ENCODE results near the gene SLC25A25.
"Not testable (repeated sequence)": the region's sequence is repeated elsewhere in the genome, so short reads cannot be mapped to it uniquely, and the experiment has no call there.

The SLC25A25 gene

GRCh38 chr9:128129976-128130590 is 62.1 kb downstream of the SLC25A25 start:
- DNase-seq; in situ Hi-C loops (cut with HindIII; ENCODE audit: low pct_ligation_motif_present, low pct_unique_long_range_greater_than_20kb, low sequenced_read_pairs): not testable (repeated sequence)

GRCh38 chr9:128130651-128131050 is 62.6 kb downstream of the SLC25A25 start:
- in situ Hi-C loops (cut with HindIII; ENCODE audit: low pct_ligation_motif_present, low pct_unique_long_range_greater_than_20kb, low sequenced_read_pairs); DNase-seq: not testable (repeated sequence)

- DNase-seq; in situ Hi-C loops (cut with HindIII; ENCODE audit: low pct_ligation_motif_present, low pct_unique_long_range_greater_than_20kb, low sequenced_read_pairs): not testable (repeated sequence)
Measured at GRCh38 chr9:128131346-128131745, 63.3 kb downstream of the SLC25A25 start.

GRCh38 chr9:128132139-128132538 is 64.1 kb downstream of the SLC25A25 start:
- in situ Hi-C loops (cut with HindIII; ENCODE audit: low pct_ligation_motif_present, low pct_unique_long_range_greater_than_20kb, low sequenced_read_pairs) = not testable (repeated sequence)
- DNase-seq = peak; percentile 57

- in situ Hi-C loops (cut with HindIII; ENCODE audit: low pct_ligation_motif_present, low pct_unique_long_range_greater_than_20kb, low sequenced_read_pairs); DNase-seq: not testable (repeated sequence)
Measured at GRCh38 chr9:128135561-128135960, 67.5 kb downstream of the SLC25A25 start.

- peak; percentile 88 for DNase-seq
- in situ Hi-C loops (cut with HindIII; ENCODE audit: low pct_ligation_motif_present, low pct_unique_long_range_greater_than_20kb, low sequenced_read_pairs) = no loop called here
Measured at GRCh38 chr9:128136816-128137793, 69.1 kb downstream of the SLC25A25 start.

GRCh38 chr9:128138001-128138400 is 70.0 kb downstream of the SLC25A25 start:
- in situ Hi-C loops (cut with HindIII; ENCODE audit: low pct_ligation_motif_present, low pct_unique_long_range_greater_than_20kb, low sequenced_read_pairs) = no loop called here

GRCh38 chr9:128139621-128140020 is 71.6 kb downstream of the SLC25A25 start:
- no peak for DNase-seq
- in situ Hi-C loops (cut with HindIII; ENCODE audit: low pct_ligation_motif_present, low pct_unique_long_range_greater_than_20kb, low sequenced_read_pairs) = no loop called here

More at GRCh38 chr9:128138001-128138400, 70.0 kb downstream of the SLC25A25 start:
- no peak for DNase-seq

GRCh38 chr9:128141604-128142003 is 73.6 kb downstream of the SLC25A25 start:
- in situ Hi-C loops (cut with HindIII; ENCODE audit: low pct_ligation_motif_present, low pct_unique_long_range_greater_than_20kb, low sequenced_read_pairs) = no loop called here
- no peak for DNase-seq

- no peak for DNase-seq
- in situ Hi-C loops (cut with HindIII; ENCODE audit: low pct_ligation_motif_present, low pct_unique_long_range_greater_than_20kb, low sequenced_read_pairs) = no loop called here
Measured at GRCh38 chr9:128142061-128142460, 74.0 kb downstream of the SLC25A25 start.

GRCh38 chr9:128142596-128142995 is 74.6 kb downstream of the SLC25A25 start:
- in situ Hi-C loops (cut with HindIII; ENCODE audit: low pct_ligation_motif_present, low pct_unique_long_range_greater_than_20kb, low sequenced_read_pairs) = no loop called here

GRCh38 chr9:128143525-128144238 is 75.7 kb downstream of the SLC25A25 start:
- DNase-seq = no peak
- in situ Hi-C loops (cut with HindIII; ENCODE audit: low pct_ligation_motif_present, low pct_unique_long_range_greater_than_20kb, low sequenced_read_pairs) = no loop called here

More at GRCh38 chr9:128142596-128142995, 74.6 kb downstream of the SLC25A25 start:
- DNase-seq = no peak

- in situ Hi-C loops (cut with HindIII; ENCODE audit: low pct_ligation_motif_present, low pct_unique_long_range_greater_than_20kb, low sequenced_read_pairs) = no loop called here
- no peak for DNase-seq
Measured at GRCh38 chr9:128144239-128145181, 76.5 kb downstream of the SLC25A25 start.

- in situ Hi-C loops (cut with HindIII; ENCODE audit: low pct_ligation_motif_present, low pct_unique_long_range_greater_than_20kb, low sequenced_read_pairs) = no loop called here
- no peak for DNase-seq
Measured at GRCh38 chr9:128145536-128145935, 77.5 kb downstream of the SLC25A25 start.

GRCh38 chr9:128145951-128146351 is 77.9 kb downstream of the SLC25A25 start:
- DNase-seq = no peak
- in situ Hi-C loops (cut with HindIII; ENCODE audit: low pct_ligation_motif_present, low pct_unique_long_range_greater_than_20kb, low sequenced_read_pairs) = no loop called here

- in situ Hi-C loops (cut with HindIII; ENCODE audit: low pct_ligation_motif_present, low pct_unique_long_range_greater_than_20kb, low sequenced_read_pairs) = no loop called here
- no peak for DNase-seq
Measured at GRCh38 chr9:128146591-128147120, 78.6 kb downstream of the SLC25A25 start.

GRCh38 chr9:128148509-128149000 is 80.5 kb downstream of the SLC25A25 start:
- in situ Hi-C loops (cut with HindIII; ENCODE audit: low pct_ligation_motif_present, low pct_unique_long_range_greater_than_20kb, low sequenced_read_pairs) = no loop called here
- no peak for DNase-seq

Measured in ACHN (cell line).